NCI-H82 treated with DMSO at 0.1 percent for 48 hours (cell line): ENCODE measurements around the gene TEX9.

Experiments
- DNase-seq: peaks from one replicate; lab custom pipeline; 2025; ENCODE audit not compliant: unreplicated experiment; lab: John Stamatoyannopoulos, UW

TEX9 gene

DNA sequence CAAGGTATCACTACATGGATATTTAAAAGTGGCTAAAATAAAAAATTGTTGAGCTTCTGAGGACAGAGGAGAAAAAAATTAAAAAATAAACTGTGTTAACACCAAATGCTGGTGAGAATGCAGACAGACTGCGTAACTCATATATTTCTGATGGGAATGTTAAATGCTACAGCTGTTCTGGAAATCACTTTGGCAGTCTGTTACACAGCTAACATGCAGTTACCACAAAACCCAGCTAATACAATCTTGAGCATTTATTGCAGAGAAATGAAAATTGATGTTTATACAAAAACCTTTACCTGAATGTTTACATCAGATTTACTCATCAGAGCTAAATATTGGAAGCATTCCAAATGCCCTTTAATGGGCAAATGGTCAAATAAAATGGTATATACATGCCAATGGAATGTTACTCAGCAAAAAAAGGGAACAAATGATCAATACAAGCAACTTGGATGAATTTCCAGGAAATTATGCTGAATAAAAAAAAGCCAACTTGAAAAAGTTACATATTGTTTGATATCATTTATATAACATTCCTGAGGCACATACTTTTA is 75.1 kb downstream of the TEX9 start:
- DNase-seq = no peak

DNA sequence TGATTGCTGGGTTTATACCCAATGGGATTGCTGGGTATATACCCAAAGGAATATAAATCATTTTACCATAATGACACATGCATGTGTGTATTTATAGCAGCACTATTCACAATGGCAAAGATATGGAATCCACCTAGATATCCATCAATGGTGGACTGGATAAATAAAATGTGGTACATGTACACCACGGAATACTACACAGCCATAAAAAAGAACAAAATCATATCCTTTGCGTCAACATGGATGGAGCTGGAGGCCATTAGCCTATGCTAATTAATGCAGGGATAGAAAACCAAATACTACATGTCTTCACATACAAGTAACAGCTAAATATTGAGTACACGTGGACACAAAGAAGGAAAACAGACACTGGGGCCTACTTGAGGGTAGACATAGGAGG is 77.1 kb downstream of the TEX9 start:
- DNase-seq = no peak

DNA sequence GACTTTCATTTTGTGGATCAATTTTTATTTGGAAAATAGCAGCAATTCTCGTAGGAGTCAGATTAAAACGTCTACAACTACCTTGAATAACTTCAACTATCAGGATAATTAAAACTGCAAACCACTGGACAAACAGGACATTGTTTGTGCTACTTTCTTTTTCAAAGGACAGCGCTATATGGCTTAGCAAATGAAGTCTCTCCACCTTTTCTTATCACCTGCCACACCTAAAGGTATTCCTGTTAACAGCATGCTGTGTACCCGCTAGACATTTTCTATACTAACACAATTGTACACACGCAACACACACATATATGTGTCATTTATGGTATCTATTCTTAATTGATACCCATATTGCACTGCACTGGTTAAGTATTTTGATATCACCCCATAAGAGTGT is 80.5 kb downstream of the TEX9 start:
- DNase-seq = no peak

DNA sequence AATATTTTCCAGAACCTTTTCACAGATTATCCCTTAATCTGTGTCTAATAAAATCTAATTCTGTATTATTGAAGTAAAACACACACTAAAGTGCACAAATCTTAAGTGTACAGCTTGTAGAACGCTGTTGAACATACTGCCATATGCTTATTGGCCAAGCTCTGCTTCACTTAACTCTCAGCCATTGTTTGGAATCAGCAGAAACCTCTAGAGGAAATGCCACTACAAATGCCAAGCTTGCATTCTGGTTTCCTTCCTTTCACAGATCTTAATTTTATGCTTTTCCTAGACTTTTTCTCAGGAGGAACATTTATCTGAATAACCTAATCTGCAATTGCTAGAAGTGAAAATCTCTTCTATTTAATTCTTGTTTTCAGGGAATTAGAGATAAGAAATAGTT is 89.6 kb downstream of the TEX9 start:
- no peak for DNase-seq

DNA sequence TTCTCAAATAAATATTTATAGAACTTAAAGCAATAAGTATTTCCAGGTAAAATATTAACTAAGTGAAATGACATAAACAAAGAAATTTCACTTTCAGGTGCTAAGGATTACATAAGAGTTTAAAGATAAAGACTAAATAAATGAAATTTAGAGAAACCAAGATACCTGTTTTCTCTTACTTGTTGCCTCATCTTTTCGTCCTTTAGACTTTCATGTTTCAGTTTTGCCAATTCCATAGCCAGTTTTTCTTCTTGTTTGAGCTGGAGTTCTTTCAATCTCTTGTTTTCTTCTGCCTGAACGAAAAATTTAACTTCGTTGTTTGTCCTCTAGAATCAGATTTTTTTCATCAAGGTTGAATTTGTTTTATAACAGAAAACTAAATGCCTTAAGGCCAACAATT is 91.0 kb downstream of the TEX9 start:
- DNase-seq = no peak

DNA sequence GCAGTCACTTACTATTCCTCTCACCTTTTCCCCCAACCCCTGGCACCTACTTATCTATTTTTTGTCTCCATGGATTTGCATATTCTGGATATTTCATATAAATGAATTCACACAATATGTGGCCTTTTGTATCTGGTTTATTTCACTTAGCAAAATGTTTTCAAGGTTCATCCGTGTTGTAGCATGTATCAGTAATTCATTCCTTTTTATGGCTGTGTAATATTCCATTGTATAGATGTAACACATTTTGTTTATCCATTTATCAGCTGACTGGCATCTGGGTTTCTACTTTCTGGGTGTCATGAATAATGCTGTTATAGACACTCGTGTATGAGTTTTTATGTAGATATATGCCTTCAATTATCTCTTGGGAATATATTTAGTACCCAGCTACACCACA is 93.9 kb downstream of the TEX9 start:
- DNase-seq = no peak

DNA sequence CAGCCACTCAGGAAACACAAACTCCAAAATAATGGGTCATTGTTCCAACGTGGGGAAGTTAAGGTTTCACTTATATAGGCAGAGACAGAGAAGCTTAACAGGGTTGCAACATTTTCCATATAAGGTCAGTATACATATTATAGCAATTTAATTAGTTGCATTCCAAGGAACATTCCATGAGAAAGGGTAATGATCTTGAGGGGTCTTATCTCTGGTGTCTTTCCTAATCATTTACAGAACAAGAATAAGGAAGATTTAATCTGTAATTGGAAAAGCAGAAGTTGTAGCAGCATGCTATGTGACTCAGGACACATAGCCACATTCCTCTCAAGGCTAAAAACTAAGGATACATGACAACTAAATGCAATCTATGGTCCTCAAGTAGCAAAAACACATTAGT is 94.8 kb downstream of the TEX9 start:
- no peak for DNase-seq

DNA sequence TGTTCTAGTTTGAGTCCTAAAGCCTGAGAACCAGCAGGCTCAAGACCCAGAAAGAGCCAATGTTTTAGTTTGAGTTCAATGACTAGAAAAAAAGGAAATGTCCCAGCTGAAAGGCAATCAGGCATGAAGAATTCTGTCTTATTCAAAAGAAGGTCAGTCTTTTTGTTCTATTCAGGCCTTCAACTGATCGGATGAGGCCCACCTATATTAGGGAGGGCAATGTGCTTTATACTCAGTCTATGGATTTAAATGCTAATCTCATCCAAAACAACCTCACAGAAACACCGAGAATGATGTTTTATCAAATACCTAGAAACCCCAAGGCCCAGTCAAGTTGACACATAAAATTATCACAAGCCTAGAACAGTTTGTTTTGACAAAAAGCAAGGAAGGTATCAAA is 95.7 kb downstream of the TEX9 start:
- DNase-seq = no peak

DNA sequence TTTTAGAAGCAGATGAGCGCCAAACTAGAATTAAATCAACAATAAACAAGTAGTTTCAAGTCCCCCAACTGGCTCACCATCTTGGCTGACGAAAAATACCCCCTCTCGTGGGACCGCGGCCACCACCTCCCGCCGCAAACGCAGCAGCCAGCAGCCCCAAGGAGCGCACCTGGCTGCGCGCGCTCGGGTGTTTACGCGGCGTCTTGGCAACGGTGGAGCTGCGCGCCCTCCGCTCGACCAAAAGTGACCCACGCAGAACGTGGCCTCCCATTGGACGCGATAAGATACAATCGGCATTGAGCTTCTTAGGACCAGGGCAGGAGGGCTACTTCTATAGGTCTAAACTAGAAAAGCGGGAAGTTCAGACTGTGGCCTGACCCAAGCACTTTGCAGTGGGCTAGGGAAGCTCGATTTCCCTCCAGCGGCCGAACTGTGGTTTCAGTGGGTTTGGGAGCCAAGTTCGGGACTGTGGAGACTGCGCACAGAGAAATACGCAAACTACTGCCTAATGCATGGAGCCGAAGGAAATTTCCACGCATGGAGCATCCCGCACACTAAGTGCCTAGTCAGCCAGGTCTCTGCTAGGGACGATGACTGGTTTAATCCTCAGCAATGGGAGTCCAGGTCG is 99.8 kb downstream of the TEX9 start, which contains the start of gene MNS1:
Gene MNS1, minus strand, starts transcription at position 245 of the 628 bp plus-strand sequence. Its CDS starts 165 bp downstream, at position 80.
- peak; percentile 77 for DNase-seq

DNA sequence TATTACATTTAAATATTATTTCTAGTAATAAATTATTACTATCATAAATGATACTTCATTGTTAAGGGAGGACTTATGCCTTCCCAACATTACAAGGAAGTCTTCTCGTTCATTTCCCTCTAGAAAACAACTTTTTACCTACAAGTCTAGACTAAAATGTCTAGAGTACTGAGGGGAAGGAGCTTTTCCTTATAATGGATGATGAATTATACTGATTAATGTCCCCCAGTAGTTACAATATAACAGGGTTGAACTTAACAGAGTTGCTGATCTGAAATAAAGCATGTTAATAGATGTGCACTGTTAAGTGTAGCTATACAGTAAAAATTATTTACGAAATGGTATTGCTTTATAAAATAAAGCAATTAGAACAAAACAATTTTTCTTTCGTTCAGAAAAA is 102.4 kb downstream of the TEX9 start:
- no peak for DNase-seq

DNA sequence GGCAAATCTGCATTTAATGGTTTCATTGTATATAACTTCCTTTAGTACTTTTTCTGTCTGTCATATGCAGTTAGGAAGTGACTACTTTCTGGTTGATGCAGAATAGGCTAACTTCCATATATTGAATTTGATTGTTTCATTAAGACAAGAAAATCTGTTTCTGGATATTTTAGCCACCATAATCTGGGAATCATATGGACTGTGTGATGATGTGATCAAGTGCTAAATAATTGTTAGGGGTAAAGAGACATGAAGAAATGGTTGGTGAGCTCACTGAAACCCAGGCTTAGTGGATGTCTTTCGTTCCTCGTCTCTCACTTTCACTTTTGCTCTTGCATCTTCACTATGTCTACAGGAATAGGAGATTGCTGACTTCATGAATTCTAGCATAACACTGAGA is 103.2 kb downstream of the TEX9 start:
- no peak for DNase-seq

DNA sequence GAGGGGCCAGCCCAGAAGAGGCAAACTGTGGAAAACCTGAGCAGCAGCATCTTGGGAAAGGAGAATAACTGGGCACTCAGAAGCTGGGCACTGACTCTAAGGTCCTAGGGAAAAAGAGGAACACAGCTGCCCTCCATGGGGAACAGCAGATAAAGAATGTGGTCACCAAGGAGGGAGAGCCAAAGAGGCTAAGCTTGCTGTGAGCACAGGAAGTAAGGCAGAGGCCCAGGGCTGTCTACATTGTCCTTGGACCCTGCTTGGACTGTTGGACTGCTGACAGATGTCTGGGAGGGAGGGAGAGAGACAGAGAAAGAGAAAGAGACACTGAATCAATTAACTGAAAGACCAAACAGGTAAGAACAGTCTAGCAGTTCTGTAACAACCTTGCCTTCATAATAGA is 104.3 kb downstream of the TEX9 start:
- DNase-seq = no peak

DNA sequence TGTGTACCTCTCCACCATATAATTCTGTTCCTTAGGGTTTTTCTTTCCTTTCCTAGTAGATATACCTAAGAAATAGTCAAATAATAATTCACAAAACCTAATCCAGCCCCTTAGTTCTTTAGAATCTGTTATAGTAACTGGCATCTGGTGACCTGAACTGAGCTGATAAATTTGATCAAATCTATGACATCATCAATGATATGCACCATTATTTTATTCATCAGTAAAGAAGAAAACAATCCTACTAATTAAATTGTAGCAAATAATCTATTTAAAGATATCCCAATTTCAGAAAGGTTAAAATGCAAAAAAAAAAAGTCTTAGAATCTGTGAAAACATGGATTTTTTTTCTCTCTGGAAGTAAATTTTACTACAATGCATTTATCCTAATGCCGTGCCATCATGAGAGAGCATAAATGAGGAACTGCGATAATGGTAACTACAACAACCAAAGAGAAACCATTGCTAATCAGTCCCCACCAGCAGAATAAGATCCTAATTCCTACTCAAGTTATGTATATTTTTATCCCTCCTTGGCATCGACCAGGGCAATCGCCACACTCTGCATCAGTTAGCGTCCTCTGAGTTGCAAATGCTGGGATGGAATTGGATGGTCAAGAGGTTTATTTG is 106.3 kb downstream of the TEX9 start:
- DNase-seq = no peak

DNA sequence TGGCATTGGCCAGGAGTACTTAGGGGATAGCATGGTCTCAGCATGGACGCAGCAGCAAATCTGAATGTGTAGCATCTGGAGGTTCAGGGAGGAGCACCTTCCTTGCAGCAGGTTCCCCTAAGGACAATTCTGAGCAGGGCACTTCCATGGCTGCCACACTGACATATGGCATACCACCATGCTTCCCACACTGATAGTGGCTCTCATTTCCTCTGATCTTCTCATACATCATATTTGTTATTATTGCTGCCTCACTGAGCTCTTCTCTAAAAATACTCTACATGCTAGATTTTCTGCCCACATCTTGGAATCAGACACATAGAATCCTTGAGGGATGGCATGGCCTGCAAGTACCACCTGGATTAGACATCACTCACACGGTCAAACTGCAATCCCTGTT is 107.1 kb downstream of the TEX9 start:
- no peak for DNase-seq

DNA sequence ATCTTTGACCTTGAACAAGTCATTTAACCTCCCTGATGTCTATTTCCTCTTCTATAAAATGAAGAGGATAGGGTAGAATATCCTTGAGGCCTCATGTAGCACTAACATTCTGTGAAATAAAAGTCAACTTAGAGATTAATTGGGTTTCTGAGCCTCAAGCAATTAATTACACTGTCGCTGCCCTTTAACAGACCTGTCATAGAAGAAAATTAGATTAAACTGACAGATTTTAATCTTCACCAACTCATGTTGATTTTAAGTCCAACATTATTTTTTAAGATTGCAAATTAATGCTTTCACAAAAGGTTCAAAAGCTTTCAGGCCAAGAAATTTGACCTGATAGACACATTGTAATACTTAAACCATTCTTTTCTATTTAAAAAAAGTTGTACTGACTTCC is 107.8 kb downstream of the TEX9 start:
- peak; percentile 40 for DNase-seq

DNA sequence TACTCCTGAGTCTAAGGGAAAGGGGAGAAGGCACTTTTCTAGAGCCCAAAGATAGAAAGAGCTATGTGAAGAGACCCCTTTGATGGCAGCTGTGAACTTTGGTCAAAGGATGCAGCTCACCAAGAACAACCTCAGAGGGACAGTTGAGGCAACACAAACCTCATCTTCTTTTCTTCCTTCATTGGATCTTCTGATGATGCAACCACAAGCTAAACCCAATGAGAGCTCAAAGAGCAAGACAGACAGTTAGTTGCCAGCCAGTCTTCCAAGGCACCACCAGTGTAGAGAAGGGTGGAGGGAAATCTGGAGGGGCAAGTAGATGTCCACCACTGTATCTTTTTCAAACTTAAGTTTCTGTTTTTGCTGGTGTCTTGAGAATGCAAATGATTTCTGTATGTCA is 110.1 kb downstream of the TEX9 start:
- DNase-seq = no peak
